ENCODE data around the gene CDC14A.

DNA sequence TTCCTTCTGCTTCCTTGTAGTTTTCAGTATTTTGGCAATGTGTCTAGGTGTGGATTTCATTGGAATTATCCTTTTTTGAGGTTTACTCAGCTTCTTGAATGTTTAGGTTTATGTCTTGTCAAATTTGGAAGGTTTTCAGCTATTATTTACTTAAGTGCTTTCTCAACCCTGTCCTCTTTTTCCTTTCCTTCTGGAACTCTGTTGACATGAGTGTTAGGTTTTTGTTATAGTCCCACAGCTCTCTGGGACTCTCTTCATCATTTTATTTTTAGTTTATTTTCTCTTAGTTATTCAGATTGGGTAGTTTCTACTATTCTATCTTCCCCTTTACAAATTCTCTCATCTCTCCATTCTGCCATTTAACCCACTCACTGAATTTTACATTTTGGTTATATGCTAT, 122.5 kb downstream of the CDC14A start:
- TF ChIP-seq, protein P1, sequence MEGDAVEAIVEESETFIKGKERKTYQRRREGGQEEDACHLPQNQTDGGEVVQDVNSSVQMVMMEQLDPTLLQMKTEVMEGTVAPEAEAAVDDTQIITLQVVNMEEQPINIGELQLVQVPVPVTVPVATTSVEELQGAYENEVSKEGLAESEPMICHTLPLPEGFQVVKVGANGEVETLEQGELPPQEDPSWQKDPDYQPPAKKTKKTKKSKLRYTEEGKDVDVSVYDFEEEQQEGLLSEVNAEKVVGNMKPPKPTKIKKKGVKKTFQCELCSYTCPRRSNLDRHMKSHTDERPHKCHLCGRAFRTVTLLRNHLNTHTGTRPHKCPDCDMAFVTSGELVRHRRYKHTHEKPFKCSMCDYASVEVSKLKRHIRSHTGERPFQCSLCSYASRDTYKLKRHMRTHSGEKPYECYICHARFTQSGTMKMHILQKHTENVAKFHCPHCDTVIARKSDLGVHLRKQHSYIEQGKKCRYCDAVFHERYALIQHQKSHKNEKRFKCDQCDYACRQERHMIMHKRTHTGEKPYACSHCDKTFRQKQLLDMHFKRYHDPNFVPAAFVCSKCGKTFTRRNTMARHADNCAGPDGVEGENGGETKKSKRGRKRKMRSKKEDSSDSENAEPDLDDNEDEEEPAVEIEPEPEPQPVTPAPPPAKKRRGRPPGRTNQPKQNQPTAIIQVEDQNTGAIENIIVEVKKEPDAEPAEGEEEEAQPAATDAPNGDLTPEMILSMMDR (IDR thresholded peaks at IDR 0.05; ENCODE audit: poor library complexity), result no peak
- no peak for TF ChIP-seq EZH2 (IDR thresholded peaks at IDR 0.05; ENCODE audit: borderline replicate concordance)

Data from hepatocyte (in vitro differentiated cells).